D721Med (cell line): Measurements from ENCODE around the gene TIE1.

Experiments used
- DNase-seq: peaks from one replicate; pipeline ENCODE4 v3.0.0; 2011; ENCODE audit warnings: low spot score; ENCODE audit not compliant: insufficient read length
- FAIRE-seq: peaks from 2 replicates; lab custom pipeline; 2011; peaks lifted over from hg19 to GRCh38; lab: Jason Lieb, UNC
- TF ChIP-seq, protein P1 (sequence below): IDR thresholded peaks from 2 replicates; pipeline ENCODE4 v1.5.1; 2012; ENCODE audit warnings: mild to moderate bottlenecking, control low read depth; ENCODE audit not compliant: insufficient read depth; ENCODE audit errors: missing control alignments

TIE1 gene

DNA sequence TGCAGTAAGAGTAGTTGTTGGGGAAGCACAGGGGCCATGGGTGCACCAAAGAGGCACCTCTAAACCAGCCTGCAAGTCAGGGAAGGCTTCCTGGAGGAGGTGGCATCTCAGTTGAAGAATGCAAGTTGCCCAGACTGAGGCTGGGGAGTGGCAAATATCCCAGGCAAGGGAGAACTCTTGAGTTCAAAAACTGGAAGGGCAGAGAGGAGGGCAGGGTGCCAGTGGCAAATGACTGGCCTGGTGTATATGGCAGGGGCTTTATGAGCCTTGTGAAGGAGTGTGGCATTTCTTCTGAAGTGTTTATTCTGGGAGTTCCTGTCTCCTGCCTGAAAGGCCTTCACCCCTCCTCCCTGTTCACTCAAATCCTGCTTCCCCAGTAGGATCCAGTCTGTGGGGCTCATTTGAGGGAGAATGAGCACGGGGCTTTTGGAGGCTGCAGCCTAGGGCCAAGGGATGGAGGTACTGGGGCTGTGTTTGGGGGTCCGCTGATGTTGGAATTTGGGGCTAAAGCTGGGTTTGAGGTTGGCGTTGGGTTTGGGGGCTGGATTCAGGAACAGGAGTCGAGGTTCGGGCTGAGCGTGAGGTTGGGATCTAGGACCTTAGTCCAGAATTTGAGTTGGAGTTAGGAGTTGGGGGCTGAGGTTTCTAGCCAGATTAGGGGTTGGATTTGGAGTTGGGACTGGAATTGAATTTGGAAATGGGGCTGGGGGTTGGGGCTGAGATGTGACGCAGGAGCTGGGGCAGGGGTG, 31.0 kb upstream of the TIE1 start, which contains the start of gene TMEM125:
Gene TMEM125, plus strand, starts transcription at position 357 of the 749 bp plus-strand sequence. CDS start 2,740 bp downstream, outside the sequence.
- TF ChIP-seq, protein P1, sequence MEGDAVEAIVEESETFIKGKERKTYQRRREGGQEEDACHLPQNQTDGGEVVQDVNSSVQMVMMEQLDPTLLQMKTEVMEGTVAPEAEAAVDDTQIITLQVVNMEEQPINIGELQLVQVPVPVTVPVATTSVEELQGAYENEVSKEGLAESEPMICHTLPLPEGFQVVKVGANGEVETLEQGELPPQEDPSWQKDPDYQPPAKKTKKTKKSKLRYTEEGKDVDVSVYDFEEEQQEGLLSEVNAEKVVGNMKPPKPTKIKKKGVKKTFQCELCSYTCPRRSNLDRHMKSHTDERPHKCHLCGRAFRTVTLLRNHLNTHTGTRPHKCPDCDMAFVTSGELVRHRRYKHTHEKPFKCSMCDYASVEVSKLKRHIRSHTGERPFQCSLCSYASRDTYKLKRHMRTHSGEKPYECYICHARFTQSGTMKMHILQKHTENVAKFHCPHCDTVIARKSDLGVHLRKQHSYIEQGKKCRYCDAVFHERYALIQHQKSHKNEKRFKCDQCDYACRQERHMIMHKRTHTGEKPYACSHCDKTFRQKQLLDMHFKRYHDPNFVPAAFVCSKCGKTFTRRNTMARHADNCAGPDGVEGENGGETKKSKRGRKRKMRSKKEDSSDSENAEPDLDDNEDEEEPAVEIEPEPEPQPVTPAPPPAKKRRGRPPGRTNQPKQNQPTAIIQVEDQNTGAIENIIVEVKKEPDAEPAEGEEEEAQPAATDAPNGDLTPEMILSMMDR = no peak
- DNase-seq = no peak
- no peak for FAIRE-seq

DNA sequence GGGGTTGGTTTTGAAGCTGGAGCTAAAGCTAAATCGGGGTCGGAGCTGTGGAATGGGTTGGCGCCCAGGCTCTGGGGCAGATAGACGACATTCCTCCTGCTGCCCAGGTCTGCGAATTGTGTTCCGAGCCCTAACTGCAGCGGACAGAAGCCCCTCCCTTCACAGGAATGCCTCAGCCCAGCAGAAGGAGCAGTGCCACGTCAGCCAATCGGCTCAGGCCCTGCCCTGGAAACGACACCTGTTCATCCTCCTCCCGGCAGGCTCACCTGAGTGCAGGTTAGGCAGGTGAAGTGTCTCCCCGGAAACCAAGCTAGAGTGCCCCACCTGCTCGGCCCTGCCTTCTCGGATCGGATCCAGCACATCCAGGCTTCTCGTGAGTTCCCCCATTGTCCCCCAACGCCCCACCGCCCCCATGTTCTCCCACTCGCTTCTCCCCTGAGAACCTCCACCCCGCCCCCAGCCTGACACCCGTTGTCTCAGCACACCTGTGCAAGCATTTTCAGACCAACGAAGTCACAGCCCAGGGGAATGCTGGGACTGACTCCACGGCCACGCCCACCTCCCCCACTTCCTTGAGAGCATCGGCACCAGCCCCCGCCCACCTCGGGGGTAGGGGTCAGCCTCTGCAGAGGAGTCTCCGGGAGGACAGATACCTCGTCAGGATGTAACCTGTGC, 30.2 kb upstream of the TIE1 start:
- FAIRE-seq (no peak), DNase-seq (no peak)

DNA sequence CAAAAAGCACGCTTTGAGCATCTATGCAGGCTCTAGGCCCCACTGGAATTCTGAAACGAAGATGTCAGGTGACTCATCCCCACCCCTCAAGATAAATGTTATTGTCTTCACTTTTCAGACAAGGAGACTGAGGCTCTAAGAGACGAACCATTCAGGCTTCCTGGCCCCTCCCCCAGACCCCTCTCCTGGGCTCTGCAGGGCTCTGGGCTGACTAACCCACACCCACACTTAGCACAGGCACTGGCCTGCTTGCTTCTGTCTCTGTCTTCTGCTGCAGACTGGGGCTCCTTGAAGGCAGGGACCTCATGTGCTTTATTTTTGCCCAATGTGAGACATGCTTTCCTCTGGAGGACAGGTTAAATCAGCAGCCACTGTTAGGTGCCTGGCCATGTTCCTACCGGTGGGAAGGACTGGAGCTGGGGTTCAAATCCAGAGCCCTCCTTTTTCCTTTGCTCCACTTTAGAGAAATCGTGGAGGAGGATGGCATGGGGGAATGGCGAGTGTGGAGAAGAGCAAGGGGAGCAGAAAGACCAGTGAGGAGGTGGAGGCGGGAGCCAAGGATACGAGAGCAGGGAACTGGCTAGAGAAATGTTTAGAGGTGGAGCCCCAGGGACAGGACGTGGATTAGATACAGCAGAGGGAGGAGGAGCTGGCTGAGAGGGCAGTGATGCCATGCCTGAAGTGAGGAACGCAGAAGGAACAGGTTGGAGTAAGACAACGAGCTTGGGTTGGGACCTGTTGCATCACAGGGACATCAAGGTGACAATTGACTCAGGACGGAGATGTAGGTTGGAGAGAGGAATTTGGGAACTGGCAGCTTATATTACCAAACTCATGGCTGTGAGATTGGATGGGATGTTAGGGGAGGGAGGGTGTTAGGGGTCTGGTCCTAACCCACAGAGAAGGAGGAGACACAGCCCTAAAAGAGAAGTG, 29.3 kb upstream of the TIE1 start:
- DNase-seq = no peak
- TF ChIP-seq, protein P1 = no peak
- no peak for FAIRE-seq

More for the DNA sequence above, 30.2 kb upstream of the TIE1 start:
- TF ChIP-seq, protein P1 = no peak

DNA sequence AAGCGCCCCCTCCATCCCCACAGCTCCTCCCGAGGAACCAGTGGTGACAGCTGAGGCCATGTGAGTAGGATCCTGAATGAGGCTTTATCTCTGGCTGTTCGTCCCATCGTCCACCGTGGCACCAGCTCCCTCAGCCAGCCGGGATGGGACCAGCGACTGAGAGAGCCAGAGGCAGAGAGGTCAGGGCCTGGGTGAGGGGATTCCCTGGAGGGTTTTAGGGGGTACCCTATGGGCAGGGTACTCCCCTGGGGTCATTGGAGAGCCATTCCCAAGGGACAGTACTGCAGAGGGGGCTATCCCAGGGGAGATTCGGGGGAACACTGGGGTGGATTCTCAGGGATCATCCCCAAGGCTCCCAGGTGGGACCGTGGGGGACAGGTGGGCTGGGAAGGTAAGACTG, 28.6 kb upstream of the TIE1 start:
- TF ChIP-seq, protein P1 = no peak
- no peak for FAIRE-seq
- no peak for DNase-seq

DNA sequence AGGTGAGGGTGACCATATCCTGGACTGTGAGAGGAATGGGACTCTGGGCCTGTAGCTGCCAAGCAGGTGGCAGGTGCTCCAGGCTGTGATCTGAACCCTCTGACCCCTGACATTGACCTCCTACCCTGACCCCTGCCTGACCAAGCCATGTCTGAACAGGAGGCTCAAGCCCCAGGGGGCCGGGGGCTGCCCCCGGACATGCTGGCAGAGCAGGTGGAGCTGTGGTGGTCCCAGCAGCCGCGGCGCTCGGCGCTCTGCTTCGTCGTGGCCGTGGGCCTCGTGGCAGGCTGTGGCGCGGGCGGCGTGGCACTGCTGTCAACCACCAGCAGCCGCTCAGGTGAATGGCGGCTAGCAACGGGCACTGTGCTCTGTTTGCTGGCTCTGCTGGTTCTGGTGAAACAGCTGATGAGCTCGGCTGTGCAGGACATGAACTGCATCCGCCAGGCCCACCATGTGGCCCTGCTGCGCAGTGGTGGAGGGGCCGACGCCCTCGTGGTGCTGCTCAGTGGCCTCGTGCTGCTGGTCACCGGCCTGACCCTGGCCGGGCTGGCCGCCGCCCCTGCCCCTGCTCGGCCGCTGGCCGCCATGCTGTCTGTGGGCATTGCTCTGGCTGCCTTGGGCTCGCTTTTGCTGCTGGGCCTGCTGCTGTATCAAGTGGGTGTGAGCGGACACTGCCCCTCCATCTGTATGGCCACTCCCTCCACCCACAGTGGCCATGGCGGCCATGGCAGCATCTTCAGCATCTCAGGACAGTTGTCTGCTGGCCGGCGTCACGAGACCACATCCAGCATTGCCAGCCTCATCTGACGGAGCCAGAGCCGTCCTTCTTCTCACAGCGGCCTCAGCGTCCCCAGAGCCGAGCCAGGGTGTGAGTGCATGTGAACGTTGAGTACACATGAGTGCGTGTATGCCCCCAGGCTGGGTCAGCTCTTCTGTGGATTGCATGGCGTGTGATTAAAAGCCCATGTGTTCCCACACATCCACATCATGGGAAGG, 27.9 kb upstream of the TIE1 start:
- peak; percentile 1 for DNase-seq
- TF ChIP-seq, protein P1 = no peak
- FAIRE-seq = no peak

DNA sequence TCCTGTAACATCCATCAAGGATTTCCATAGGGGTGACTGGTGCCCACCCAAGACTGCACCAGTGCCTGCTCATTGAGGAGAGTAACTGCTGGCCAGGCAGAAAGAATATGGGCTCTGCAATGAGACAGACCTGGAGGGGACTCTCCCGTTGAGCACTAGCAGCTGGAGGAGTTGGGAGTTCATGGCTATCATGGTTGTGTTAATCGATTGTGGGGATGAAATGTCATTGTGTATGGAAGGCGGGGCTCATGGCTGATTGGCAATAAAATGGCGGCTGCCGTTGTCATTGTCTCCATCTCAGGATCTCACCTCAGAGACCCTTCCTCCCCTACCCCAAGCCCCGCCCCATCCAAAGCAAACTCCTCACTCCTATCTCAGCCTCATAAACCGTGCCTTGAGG, 27.1 kb upstream of the TIE1 start:
- TF ChIP-seq, protein P1 = no peak
- DNase-seq = peak; percentile 2
- no peak for FAIRE-seq
